Astrocyte of the cerebellum (primary cell): Measurements from ENCODE around the gene MED17.
A peak's percentile ranks its signal among the peaks of the same experiment; 100 is the strongest.

Source experiments
- DNase-seq: peaks from one replicate; pipeline ENCODE4 v3.0.0-alpha.2; 2011; ENCODE audit warnings: low read depth
- H3K4me3 ChIP-seq: 2 replicates; pipeline ENCODE4 v1.5.1; 2011; ENCODE audit warnings: mild to moderate bottlenecking, low read depth, low read length, moderate library complexity
- in situ Hi-C: cut with HindIII; loops from 2 replicates; pipeline ENCODE4 v1.10.0; 2017; ENCODE audit warnings: low sequenced_read_pairs
- TF ChIP-seq, protein P1 (sequence below): IDR thresholded peaks from 2 replicates; pipeline ENCODE4 v1.5.1; 2012; ENCODE audit warnings: low read length, low read depth, moderate library complexity, mild to moderate bottlenecking; ENCODE audit errors: missing control alignments

The MED17 gene

DNA sequence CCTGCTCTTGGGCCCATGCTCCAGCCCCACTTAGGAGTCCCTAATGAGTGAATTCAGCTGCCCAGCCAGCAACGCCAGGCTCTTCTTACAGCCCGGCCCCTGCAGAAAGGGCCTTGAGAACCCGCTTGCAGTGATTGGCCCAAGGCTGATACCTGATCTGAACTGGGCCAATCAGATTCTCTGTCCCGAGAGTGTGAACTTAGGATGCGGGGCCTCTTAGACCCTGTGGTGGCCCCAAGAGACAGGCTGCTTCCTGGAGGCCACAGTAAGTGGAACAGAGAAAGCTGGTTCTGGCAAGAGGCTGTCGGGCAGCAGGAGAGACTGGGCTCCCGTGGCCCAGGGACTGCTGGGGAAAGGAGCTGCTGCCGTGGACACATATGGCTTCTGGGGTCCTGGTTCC is 54.9 kb downstream of the MED17 start:
- TF ChIP-seq, protein P1, sequence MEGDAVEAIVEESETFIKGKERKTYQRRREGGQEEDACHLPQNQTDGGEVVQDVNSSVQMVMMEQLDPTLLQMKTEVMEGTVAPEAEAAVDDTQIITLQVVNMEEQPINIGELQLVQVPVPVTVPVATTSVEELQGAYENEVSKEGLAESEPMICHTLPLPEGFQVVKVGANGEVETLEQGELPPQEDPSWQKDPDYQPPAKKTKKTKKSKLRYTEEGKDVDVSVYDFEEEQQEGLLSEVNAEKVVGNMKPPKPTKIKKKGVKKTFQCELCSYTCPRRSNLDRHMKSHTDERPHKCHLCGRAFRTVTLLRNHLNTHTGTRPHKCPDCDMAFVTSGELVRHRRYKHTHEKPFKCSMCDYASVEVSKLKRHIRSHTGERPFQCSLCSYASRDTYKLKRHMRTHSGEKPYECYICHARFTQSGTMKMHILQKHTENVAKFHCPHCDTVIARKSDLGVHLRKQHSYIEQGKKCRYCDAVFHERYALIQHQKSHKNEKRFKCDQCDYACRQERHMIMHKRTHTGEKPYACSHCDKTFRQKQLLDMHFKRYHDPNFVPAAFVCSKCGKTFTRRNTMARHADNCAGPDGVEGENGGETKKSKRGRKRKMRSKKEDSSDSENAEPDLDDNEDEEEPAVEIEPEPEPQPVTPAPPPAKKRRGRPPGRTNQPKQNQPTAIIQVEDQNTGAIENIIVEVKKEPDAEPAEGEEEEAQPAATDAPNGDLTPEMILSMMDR = no peak
- H3K4me3 ChIP-seq = no peak overlapping the region
- in situ Hi-C loops = no loop called here
- no peak for DNase-seq

DNA sequence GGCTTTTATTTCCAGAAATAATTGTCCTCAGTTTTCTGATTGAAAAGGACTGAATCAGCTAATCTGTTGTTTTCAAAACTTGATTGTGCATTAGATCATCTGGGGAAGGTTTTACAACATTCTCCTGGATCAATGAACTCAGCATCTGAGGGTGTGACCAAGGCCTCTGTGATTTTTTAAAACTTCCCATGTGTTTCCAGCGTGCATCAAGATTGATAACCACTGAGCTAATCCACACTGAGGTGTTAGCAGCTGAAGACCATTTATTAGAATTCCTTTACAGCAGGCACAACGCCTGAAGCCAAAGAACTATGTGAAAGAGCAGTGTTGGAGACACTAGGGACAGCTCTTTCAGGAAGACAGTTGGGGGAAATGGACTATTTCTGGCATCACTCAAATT is 56.1 kb downstream of the MED17 start:
- in situ Hi-C loops = no loop called here
- no peak for DNase-seq
- TF ChIP-seq, protein P1 = no peak
- H3K4me3 ChIP-seq = no peak overlapping the region

DNA sequence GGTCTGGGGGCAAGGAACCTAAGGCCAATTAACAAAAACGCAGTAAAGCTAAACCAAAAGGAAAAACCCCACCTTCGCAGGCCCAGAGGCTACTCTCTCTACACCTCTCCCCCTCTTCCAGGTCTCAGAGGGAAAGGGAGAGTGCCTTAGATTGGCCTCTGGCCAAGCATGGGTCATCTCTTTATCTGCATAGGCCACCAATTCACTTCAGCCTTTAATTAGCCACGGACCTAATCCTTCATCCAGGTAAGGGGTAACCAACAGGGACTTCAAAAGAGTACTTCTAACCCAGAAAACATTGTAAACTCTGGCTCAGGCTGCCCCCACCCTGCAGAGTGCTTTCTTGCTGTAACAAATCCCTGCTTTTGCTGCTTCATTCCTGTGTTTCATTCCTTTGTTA is 56.9 kb downstream of the MED17 start:
- DNase-seq = no peak
- TF ChIP-seq, protein P1 = no peak
- in situ Hi-C loops = no loop called here
- no peak overlapping the region for H3K4me3 ChIP-seq

DNA sequence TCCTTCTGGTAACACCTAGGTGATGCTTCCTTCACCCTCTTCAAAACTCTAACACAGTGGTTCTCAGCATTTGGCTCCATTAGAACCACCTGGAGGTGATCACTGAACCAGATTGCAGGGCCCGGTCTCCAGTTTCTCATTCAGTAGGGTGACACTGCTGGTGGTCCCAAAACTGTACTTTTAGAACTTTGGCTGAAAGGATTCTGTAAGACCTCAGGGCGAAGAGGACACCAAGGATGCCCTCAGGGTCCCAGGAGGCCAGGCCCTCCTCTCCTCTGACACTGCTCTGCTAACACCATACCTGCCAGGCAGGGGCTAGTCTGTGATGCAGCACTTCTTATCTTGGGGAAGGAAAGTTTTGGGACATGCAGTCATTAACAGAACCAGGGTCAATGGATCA is 57.4 kb downstream of the MED17 start:
- TF ChIP-seq, protein P1 = no peak
- DNase-seq = no peak
- no peak overlapping the region for H3K4me3 ChIP-seq
- in situ Hi-C loops = no loop called here

DNA sequence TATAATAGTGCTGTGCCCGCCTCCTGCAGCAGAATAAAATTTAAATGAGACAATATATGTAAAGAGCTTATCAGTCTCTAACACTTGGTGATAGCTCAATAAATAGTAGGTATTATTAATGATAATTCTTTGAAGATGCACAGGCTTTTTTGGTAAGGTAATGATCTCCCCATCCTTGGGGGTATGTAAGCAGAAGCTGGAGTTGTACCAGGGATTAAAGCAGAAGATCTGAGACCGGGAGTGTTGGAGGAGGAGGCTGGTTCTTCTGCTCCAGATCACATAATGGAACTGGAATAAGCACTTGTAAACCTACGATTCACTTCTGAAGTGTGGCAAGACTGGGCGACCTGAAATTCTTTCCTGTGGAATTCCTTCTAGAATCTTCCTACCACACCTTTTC is 58.0 kb downstream of the MED17 start:
- in situ Hi-C loops = no loop called here
- DNase-seq = no peak
- H3K4me3 ChIP-seq = no peak overlapping the region
- TF ChIP-seq, protein P1 = no peak

DNA sequence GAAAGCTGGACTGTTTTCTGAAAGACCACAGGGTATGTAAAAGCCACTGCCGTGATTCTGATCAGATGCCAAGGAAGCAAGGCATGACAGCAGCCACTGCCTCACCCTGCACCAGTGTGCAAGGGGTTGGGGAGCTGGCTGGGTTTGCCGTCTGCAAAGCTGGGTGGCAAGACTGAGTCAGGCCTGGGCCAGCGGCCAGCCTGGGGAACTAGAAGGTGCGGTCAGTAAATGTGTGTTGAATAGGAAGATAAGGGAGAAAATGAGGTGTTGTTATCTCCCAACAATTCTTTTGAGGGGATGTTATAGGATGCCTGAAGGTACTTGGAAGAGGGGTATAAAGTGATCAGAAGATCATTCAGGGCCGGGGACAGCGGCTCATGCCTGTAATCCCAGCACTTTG is 58.4 kb downstream of the MED17 start:
- in situ Hi-C loops = no loop called here
- TF ChIP-seq, protein P1 = no peak
- H3K4me3 ChIP-seq = no peak overlapping the region
- peak; percentile 28 for DNase-seq

DNA sequence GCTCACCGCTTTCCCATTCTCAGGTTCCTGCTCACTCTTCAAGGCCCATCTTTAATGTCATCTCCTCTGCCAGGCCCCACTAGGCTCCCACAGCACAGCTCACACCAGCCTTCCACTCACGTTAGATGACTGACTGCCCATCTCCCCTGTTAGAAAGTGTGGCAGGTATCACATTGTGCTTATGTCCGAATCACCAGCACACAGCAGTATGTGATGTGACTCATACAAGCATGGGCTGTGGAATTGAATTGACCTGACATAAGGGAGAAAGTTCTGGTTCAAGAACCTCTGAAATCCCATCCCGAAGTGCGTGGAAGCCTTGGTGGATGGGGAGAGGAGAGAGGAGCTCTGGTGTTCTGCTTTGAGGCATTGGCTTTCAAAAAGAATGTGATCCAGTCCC is 59.8 kb downstream of the MED17 start:
- in situ Hi-C loops = no loop called here
- TF ChIP-seq, protein P1 = no peak
- no peak for DNase-seq
- no peak overlapping the region for H3K4me3 ChIP-seq
